ENCODE results near the gene MEIS3. TPM values are rescaled to one million over a fixed set of nuclear protein-coding genes. Genes with fewer than 3 reads are reported as not detected.

The MEIS3 gene
- total and polyA plus RNA-seq, 9 of the 15 experiments (the other 6 are each of a cell fraction or from before 2014, with no cell fraction given), result 0.06 to 0.80 (median 0.25) TPM; not detected in 1

DNA sequence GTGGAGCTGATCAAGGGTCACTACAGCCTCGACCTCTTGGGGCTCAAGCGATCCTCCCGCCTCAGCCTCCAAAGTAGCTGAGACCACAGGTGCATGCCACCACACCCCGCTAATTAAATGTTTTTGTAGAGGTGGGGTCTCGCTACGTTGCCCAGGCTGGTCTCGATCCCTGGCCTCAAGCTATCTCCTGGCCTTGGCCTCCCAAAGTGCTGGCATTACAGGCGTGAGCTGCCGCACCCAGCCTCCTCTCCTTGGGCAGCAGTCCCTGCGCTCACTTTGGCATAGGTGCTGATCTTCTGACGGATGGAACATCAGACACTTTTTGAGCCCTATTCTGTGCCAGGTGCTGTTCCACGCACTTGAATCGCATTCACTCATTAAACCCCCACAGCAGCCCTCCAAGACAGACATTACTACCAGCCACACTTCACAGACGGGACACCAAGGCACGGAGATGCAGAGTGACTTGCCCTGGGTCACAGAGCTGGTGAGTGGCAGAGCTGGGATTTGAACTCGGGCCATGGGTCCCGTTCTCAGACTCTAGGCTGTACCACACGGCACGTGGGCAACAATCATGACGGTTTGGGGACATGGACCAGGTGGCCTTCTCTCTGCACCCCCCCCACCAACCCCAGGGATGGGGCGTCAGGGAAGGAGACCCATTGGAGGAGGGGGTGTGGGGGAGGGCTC, 3.2 kb downstream of the MEIS3 start:
- no peak for FAIRE-seq
- intact Hi-C loops (cut with micrococcal nuclease) (no loop called here), in situ Hi-C loops (cut with MboI) (loop anchor here (10.0 kb wide), 1 partner anchor 261 kb away; no protein-coding TSS in a partner anchor)

More for the DNA sequence above, 3.2 kb downstream of the MEIS3 start:
- ChIA-PET CTCF (ENCODE audit: low intra/inter-chr PET ratio) (interaction anchor here (2.1 kb wide), 1 partner anchor 120 kb away, joined by 5 read pairs; no protein-coding TSS in a partner anchor), POLR2A (interaction anchor here (1.0 kb wide), 1 partner anchor 141 kb away, joined by 3 read pairs; the partner anchor contains the start of gene INAFM1)
- Histone ChIP-seq H3K27me3 (ENCODE audit: control insufficient read depth in 2 of 2, insufficient read depth in 2 of 2, low read length in 2 of 2) (peaks cover 43 to 66% of the 10 kb centered on the region in 2 experiments), H4K20me1 (replicated peaks; ENCODE audit: control insufficient read depth, insufficient read depth, low read length) (0 out of 2 replicates have a peak, but pooled peaks cover 8% of the 10 kb centered on the region), H3K4me2 (ENCODE audit: insufficient read depth, low read length) (no peak overlapping the region), H3K4me1 (replicated peaks in 1 of 2; ENCODE audit: control insufficient read depth in 2 of 2, insufficient read depth in 2 of 2, low read length in 2 of 2) (peaks cover 4 to 38% of the 10 kb centered on the region in 2 experiments; a peak in 4 of 5 replicates), H3K4me3 (no peak overlapping the region), H3K36me3 (ENCODE audit: control insufficient read depth, insufficient read depth, low read length) (no peaks in the 10 kb centered on the region), H3K9me1 (ENCODE audit: control insufficient read depth, insufficient read depth, low read length) (no peaks in the 10 kb centered on the region), H3K79me2 (ENCODE audit: control insufficient read depth, insufficient read depth, low read length) (no peaks in the 10 kb centered on the region), H3K27ac (ENCODE audit: extremely low read depth, low read depth, low read length) (no peak overlapping the region), H3K9me3 (replicated peaks; ENCODE audit: control insufficient read depth, insufficient read depth, low read depth, low read length) (no peaks in the 10 kb centered on the region), H3K9ac (ENCODE audit: insufficient read depth in 1 of 2, low read depth in 2 of 2, low read length in 2 of 2) (no peak overlapping the region; a peak in 1 of 4 replicates), H2AFZ (ENCODE audit: low read depth, low read length) (no peak overlapping the region)
- no peak for TF ChIP-seq ZNF165 (CRISPR knock-in tag; IDR thresholded peaks at IDR 0.05; ENCODE audit: borderline replicate concordance)
- TF ChIP-seq NFRKB (IDR thresholded peaks at IDR 0.05; ENCODE audit: low read depth), result no peak
- TF ChIP-seq ZNF175 (CRISPR knock-in tag; IDR thresholded peaks at IDR 0.05; ENCODE audit: low read depth), result no peak
- TF ChIP-seq ZNF124 (CRISPR knock-in tag; IDR thresholded peaks at IDR 0.05), result no peak
- no peak for TF ChIP-seq TEAD1 (CRISPR knock-in tag; IDR thresholded peaks at IDR 0.05)
- TF ChIP-seq, protein P1, sequence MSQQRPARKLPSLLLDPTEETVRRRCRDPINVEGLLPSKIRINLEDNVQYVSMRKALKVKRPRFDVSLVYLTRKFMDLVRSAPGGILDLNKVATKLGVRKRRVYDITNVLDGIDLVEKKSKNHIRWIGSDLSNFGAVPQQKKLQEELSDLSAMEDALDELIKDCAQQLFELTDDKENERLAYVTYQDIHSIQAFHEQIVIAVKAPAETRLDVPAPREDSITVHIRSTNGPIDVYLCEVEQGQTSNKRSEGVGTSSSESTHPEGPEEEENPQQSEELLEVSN (IDR thresholded peaks at IDR 0.05; ENCODE audit: borderline replicate concordance in 1 of 2, extremely low read depth in 1 of 2, insufficient read depth in 1 of 2, insufficient read length in 1 of 2, low read depth in 1 of 2, low read length in 1 of 2, poor library complexity in 1 of 2, severe bottlenecking in 1 of 2), result no peak
- peak; percentile 90 for TF ChIP-seq ZNF121 (CRISPR knock-in tag; conservative IDR thresholded peaks at IDR 0.05)
- no peak for ATAC-seq
- no peak for DNase-seq (ENCODE audit: extremely low read depth in 1 of 4, low spot score in 3 of 4)
- no TSS peak for BruUV-seq (replicated peaks)
- WGBS (ENCODE audit: insufficient coverage, low coverage, missing lambda C conversion rate), result 21% methylated on average over 21 of the region's 21 CpGs
